COLO668 (cell line): ENCODE data around the gene ING5.

Experiments used
- DNase-seq: peaks from one replicate; lab custom pipeline; 2025; ENCODE audit not compliant: unreplicated experiment; lab: John Stamatoyannopoulos, UW

ING5 gene

DNA sequence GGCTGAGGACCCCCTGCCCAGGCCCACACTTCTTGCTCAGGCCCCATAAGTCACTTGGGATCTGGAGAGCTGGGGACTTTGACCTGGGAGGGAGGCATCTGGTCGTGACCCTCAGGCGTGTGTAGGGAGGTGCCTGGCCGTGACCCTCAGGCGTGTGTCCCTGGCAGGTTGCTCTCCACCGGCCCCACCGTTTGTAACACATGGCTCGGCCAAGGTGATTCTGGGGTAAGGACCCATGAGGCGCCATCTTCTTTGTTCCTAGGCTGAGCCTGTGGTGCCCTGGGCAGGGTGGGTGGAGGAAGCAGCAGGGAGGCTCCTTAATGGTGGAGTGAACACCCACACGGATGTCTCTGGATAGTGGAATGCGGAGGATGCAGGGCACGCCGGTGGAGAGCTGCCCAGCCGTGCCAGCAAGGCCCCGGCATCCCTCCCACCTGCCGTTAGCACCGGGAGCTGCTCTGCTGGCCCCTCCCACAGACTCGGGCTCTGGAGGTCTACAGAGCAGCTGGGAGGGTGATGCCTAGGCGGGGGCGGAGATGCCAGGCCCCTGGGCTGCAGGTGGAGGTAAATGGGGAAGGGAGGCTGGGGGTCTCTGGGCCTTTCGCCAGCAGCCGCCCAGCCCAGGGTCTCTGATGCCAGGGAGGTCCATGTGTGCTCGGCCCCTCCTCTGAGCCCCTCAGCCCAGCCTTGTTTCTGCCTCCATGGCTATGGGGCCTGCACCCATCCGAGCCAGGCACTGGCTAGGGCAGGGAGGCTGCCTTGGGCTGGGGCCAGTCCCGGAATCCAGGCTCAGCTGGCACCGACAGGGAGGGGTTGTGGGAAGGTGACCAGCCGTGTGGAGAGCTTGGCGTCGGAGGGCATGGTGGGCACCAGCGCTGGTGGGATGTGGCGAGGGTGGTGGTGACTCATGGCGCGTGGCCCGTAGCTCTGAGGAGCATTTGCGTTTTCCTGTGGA is 73.7 kb downstream of the ING5 start:
- no peak for DNase-seq

DNA sequence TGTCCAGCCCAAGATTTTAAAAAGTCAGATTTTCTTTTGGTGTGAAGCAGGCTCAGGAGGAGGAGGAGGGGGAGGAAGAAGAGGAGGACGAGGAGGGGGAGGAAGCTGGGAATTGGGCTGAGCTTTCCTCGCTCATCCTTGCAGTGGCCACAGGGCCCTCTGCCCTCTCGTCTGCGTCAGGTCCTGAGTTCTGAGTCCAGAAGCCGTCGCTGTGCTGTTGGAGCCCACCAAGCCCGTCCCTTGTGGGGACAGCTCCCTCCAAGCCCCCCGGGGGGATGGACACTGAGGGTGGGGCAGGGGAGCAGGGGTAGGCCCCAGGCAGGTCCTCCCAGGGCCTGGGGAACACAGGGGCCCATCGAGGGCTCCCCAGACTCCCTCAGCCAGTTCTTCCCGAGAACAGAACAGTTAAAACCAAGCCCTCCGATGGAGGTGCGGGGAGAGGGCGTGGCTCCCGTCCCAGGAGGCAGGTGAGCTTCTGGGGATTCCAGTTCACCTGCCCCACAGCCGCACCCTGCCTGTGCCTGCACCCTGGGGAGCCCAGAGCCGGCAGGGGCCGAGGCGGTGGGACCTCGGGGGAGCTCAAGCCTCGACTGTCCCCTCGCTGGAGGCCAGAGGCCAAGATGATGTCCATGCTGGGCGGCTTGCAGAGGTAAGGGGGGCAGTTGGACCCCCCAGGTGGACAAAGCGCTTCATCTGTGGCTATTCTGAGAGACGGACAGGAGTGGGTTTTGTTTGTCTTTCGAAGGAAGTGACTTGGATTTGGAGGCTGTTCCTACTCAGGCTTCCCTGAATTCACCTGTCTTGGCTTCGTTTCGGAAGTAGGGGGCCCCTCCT is 74.7 kb downstream of the ING5 start, which contains the start of gene GAL3ST2:
GAL3ST2 (plus strand) TSS at position 487 of the 834 bp plus-strand sequence; CDS start at position 621, 134 bp downstream.
- DNase-seq: peak; percentile 30

DNA sequence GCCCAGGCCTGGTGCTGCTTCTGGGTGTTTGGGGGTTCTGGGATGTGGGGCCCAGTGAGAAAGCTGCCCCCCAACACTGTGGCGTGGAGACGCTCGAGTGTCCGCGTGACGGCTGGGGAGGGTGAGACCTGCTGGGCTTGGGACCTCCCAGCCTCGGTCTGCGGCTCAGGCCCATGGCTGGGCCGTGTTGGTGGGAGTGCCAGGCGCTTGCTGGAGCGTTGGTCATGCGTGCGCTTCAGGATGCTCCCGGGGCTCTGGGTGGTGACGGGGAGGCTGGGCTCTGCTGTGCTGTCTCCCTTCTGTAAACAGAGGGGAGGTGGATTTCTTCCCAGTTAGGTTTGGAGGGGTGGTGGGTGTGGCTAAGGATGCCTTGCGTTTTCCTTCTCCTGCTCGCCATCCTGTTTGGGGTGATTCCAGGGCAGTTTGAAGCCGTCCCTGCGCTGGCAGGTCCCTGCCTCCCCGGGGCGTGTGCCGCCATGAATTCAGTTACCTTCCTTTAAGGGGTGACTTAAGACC is 75.4 kb downstream of the ING5 start:
- DNase-seq: no peak

DNA sequence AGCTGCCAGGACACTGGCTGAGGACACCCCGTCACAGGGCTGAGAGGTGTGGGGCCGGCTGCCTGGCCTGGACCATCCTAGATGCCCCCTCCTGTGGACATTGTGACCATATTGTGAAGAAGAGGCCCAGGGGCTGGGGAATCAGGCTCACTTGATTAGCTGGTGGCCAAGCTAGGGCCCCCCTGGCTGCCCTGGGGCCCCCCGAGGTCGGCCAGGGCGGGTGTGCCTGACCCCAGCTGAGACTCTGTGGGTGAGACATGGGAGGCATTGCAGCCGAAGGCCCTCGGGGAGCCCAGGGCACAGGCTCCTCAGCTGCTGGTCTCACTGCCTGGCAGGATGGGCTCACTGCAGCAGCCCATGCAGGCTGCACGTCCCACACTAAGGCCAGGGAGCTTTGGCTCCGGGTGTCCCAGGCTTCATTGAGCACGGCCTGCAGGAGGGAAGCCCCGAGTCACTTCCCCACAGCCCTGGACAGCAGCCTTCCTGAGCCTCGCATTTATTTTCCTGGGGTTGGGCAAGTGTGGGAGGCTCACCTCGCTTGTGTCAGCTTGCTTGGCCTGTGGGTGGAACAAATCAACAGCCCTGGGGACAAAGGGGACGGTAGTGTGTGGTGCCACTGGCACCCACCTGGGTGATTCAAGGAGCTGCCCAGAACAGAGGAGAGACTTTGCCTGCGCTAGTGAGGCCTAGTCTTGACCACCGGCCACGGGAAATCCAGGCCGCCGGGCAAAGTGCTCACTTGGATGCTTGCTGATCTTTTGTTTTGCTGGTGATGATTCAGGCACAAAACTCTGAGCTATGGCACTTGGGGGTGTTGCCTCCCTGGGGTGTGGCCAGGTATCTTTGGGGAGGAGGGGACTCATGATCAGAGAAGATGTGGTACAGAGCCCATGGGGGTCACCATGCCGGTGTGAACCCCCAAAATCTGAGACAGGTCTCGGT is 76.1 kb downstream of the ING5 start:
- no peak for DNase-seq
